ENCODE results near the gene CCDC154.

DNA sequence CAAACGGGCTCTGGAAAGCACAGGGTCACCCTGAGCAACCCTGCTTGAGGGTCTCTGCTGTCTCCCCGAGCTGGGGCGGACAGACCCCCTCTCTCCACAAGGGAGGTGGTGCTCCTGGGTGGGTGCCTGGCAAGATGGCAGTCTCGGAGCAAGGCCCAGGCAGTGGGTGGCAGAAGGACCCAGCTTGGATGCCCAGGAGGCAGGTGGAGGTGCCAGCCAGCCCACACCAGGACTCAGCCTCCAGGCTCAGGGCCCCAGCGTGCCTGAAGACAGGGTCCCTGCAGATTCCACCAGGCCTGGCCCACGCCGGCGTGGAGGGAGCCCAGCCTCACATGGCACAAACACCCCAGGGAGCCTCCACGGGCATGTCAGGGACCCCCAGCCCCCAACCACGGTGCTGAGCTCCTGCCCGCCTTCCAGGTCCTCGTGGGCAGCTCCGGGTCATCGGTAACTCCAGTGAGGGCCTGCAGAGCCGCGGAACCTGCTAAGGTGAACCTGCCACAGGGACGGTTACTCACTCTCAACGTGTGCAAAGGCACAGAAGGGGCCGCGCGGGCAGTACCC lies 50.7 kb downstream of the CCDC154 start:
- no peak for TF ChIP-seq CTCF (IDR thresholded peaks at IDR 0.05)
- no peak for TF ChIP-seq POLR2A (IDR thresholded peaks at IDR 0.05)
- TF ChIP-seq EP300 (IDR thresholded peaks at IDR 0.05) = no peak
